ENCODE data around the gene PTPRA. TPM values are rescaled to one million over a fixed set of nuclear protein-coding genes. Genes with fewer than 3 reads are reported as not detected.

The PTPRA gene
- total and polyA plus RNA-seq, 2 donors (not counting 1 experiment from before 2014, with no cell fraction given) = 32.1 to 64.2 TPM

- H3K4me3 Mint-ChIP-seq = no peak overlapping the region
- Histone ChIP-seq H3K79me2 (ENCODE audit: control insufficient read depth, insufficient read depth, low read length) (peaks cover 14% of the 10 kb centered on the region), H2AFZ (ENCODE audit: insufficient read depth, low read depth, low read length, poor library complexity, severe bottlenecking) (no peak overlapping the region), H3K4me1 (ENCODE audit: control insufficient read depth in 2 of 2, insufficient read depth in 2 of 2, low read length in 2 of 2) (no peaks in the 10 kb centered on the region), H3K9me3 (ENCODE audit: control extremely low read depth in 1 of 3, control insufficient read depth in 2 of 3, insufficient read depth in 1 of 3, low read length in 2 of 3) (no peaks in the 10 kb centered on the region), H3K27ac (ENCODE audit: low read length in 2 of 2) (no peak overlapping the region), H3K36me3 (replicated peaks in 1 of 2; ENCODE audit: control extremely low read depth in 1 of 2, control insufficient read depth in 1 of 2, extremely low read depth in 1 of 2, insufficient read depth in 2 of 2, low read length in 1 of 2) (peaks cover 1 to 24% of the 10 kb centered on the region in 2 experiments), H4K20me1 (ENCODE audit: control insufficient read depth, insufficient read depth, low read length, poor library complexity, severe bottlenecking) (peaks cover 4% of the 10 kb centered on the region), H3K27me3 (replicated peaks in 1 of 4; ENCODE audit: control extremely low read depth in 1 of 4, control insufficient read depth in 3 of 4, insufficient read depth in 4 of 4, low read length in 3 of 4) (no peaks in the 10 kb centered on the region), H3K4me2 (replicated peaks; ENCODE audit: low read depth, low read length, poor library complexity, severe bottlenecking) (no peak overlapping the region), H3K4me3 (ENCODE audit: control extremely low read depth in 1 of 5, extremely low read depth in 1 of 5, insufficient read depth in 1 of 5, low read depth in 2 of 5, low read length in 4 of 5) (no peak overlapping the region), H3K9ac (ENCODE audit: low read length) (no peak overlapping the region)
- H3K27me3 Mint-ChIP-seq = no peaks in the 10 kb centered on the region
- ATAC-seq (ENCODE audit: low read depth) (no peak), DNase-seq (no peak)
- POLR2A ChIA-PET = no interaction called here
- H3K9me3 Mint-ChIP-seq (ENCODE audit: insufficient read depth) = no peaks in the 10 kb centered on the region
- intact Hi-C loops (cut with micrococcal nuclease) = no loop called here
- no peaks in the 10 kb centered on the region for H3K4me1 Mint-ChIP-seq
- no CpG with 5 or more reads among the region's 1 CpG for WGBS (ENCODE audit: insufficient coverage)
- TF ChIP-seq CTCF (IDR thresholded peaks at IDR 0.05) = no peak
- no peak for TF ChIP-seq EZH2 (IDR thresholded peaks at IDR 0.05; ENCODE audit: borderline replicate concordance, insufficient read depth, low read depth, low read length, poor library complexity, severe bottlenecking)
- CTCF ChIA-PET = no interaction called here
- H3K27ac Mint-ChIP-seq = no peak overlapping the region
Measured at GRCh38 chr20:2952766-2953165, 79.5 kb downstream of the PTPRA start.

- no peak overlapping the region for H3K27ac Mint-ChIP-seq
Measured at GRCh38 chr20:2955257-2955970, 82.1 kb downstream of the PTPRA start.

More at GRCh38 chr20:2955257-2955970, 82.1 kb downstream of the PTPRA start:
- Histone ChIP-seq H3K36me3 (replicated peaks in 1 of 2; ENCODE audit: control extremely low read depth in 1 of 2, control insufficient read depth in 1 of 2, extremely low read depth in 1 of 2, insufficient read depth in 2 of 2, low read length in 1 of 2) (peaks cover 0 to 25% of the 10 kb centered on the region in 2 experiments), H2AFZ (ENCODE audit: insufficient read depth, low read depth, low read length, poor library complexity, severe bottlenecking) (no peak overlapping the region), H3K9ac (ENCODE audit: low read length) (no peak overlapping the region), H3K27ac (ENCODE audit: low read length in 2 of 2) (no peak overlapping the region), H3K27me3 (replicated peaks in 1 of 4; ENCODE audit: control extremely low read depth in 1 of 4, control insufficient read depth in 3 of 4, insufficient read depth in 4 of 4, low read length in 3 of 4) (no peaks in the 10 kb centered on the region), H3K4me3 (ENCODE audit: control extremely low read depth in 1 of 5, extremely low read depth in 1 of 5, insufficient read depth in 1 of 5, low read depth in 2 of 5, low read length in 4 of 5) (no peak overlapping the region), H4K20me1 (ENCODE audit: control insufficient read depth, insufficient read depth, low read length, poor library complexity, severe bottlenecking) (peaks cover 4% of the 10 kb centered on the region), H3K4me1 (ENCODE audit: control insufficient read depth in 2 of 2, insufficient read depth in 2 of 2, low read length in 2 of 2) (no peaks in the 10 kb centered on the region), H3K4me2 (replicated peaks; ENCODE audit: low read depth, low read length, poor library complexity, severe bottlenecking) (no peak overlapping the region), H3K79me2 (ENCODE audit: control insufficient read depth, insufficient read depth, low read length) (peaks cover 14% of the 10 kb centered on the region), H3K9me3 (ENCODE audit: control extremely low read depth in 1 of 3, control insufficient read depth in 2 of 3, insufficient read depth in 1 of 3, low read length in 2 of 3) (no peaks in the 10 kb centered on the region)
- H3K27me3 Mint-ChIP-seq = no peaks in the 10 kb centered on the region
- TF ChIP-seq CTCF (IDR thresholded peaks at IDR 0.05) (no peak), EZH2 (IDR thresholded peaks at IDR 0.05; ENCODE audit: borderline replicate concordance, insufficient read depth, low read depth, low read length, poor library complexity, severe bottlenecking) (no peak)
- H3K4me1 Mint-ChIP-seq = no peaks in the 10 kb centered on the region
- DNase-seq (no peak), ATAC-seq (ENCODE audit: low read depth) (no peak)
- POLR2A ChIA-PET = no interaction called here
- H3K9me3 Mint-ChIP-seq (ENCODE audit: insufficient read depth) = no peaks in the 10 kb centered on the region
- CTCF ChIA-PET = no interaction called here
- intact Hi-C loops (cut with micrococcal nuclease) = no loop called here
- no peak overlapping the region for H3K4me3 Mint-ChIP-seq
